RPMI7951 (cell line): Measurements from ENCODE around the gene USP2. TPM values are rescaled to one million over a fixed set of nuclear protein-coding genes. Genes with fewer than 3 reads are reported as not detected.
"Not testable (repeated sequence)": the region's sequence is repeated elsewhere in the genome, so short reads cannot be mapped to it uniquely, and the experiment has no call there.

Experiments
- DNase-seq: peaks from one replicate; pipeline ENCODE4 v3.0.0-alpha.2; 2012; ENCODE audit warnings: low read depth
- total RNA-seq: library from RNA; depleted of rRNA; stranded (reverse); fragments of >200 nt; shearing (Covaris generic); gene quantifications from 2 replicates; pipeline ENCODE4 v1.2.3, GENCODE V29; 2014

USP2 gene
- total RNA-seq, 1 experiment from 2014 or later: 0.24 TPM

DNA sequence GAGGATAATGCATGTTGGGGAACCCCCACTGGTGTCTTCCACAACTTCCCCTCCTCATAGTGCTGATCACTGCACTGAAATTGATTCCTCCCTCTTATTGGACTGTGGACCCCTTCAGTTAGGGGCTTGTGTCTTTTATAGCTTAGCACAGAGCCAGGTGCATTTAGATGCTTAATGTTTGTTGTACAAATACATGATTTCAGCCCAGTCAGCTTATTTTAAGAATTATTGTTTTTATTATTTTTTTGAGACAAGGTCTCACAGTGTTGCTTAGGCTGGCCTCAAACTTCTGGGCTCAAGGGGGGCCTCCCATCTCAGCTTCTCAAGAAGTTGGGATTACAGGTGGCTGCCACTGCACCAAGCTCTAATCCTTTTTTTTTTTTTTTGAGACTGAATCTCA, 33.2 kb upstream of the USP2 start:
- no peak for DNase-seq

DNA sequence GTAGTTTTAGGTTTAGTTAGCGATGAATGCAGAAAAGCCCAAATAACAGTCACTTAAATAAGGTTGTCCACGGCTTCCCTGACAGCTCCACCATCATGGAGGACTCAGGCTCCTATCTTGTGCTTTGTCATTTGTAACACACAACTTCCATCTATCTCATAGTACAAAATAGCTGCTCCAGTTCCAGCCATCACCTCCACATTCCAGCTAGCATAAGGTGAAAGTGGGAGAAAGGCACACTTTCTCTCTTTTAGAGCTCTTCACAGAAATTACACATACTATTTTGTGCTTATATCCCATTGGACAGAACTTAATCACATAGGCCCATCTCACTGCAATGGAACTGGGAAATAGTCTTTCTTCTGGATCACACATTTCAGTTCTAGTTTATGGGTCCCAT, 32.8 kb upstream of the USP2 start:
- DNase-seq: no peak

DNA sequence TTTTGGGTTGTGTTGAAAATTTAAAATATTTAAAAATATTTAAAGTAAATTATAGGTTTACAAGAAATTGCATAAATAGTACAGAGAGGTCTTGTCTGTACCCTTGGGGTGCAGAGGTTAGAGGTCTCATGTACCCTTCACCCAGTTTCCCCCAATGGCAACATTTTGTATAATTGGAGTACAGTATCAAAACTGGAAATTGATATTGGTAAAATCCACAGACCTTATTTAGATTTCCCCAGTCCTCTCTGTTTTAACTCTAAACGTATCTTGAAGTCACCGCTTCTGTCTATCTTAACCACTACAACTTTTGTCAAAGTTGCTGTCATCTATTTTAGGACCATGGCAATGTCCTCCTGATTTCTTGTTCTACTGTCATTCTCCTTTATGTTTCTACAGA, 30.6 kb upstream of the USP2 start:
- DNase-seq: no peak

DNA sequence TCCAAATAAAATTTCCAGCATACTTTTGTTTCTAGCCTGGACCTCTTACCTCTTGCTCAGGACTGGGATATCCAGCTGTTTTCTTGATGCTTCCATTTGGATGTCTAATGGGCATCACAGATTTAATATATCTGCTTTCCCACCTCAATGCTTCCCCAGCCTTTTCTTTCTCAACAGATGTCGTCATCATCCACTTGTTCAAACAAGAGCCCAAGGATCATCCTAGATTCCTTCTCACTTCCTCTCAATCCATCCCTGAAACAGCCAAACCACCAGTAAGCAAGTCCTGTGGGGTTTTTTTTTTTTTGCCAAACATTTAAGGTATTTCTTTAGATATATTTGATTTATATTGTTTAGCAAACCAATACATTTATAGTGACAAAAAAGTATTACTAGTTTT, 29.0 kb upstream of the USP2 start:
- no peak for DNase-seq

DNA sequence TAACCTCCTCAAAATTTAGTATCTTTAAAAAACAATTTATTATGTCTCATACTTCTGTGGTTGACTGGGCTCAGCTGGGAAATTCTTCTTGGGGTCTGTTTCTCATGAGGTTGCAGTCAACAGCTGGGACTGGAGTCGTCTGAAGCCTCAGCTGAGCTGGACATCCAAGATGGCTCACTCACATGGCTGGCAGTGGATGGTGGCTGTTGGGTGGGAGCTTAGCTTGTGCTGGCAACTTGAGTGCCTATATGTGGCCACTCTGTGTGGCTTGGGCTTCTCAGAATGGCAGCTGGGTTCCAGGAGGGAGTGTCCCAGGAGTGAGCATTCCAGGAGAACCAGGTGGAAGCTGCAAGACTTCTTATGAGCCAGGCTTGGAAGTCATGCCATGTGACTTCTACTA, 28.2 kb upstream of the USP2 start:
- no peak for DNase-seq

DNA sequence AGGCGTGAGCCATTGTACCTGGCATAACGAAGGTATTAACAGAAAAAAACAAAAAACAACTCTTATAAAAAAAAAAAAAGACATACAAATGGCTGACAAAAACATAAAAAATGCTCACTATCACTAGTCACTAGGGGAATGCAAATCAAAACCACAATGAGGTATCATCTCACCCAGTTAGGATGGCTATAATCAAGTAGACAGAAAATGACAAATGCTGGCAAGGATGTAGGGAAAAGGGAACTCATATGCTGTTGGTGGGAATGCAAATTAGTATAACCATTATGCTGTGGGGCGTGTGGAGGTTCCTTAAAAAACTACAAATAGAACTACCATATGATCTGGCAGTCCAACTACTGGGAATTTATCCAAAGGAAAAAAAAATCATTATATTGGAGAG, 24.5 kb upstream of the USP2 start:
- DNase-seq: no peak

DNA sequence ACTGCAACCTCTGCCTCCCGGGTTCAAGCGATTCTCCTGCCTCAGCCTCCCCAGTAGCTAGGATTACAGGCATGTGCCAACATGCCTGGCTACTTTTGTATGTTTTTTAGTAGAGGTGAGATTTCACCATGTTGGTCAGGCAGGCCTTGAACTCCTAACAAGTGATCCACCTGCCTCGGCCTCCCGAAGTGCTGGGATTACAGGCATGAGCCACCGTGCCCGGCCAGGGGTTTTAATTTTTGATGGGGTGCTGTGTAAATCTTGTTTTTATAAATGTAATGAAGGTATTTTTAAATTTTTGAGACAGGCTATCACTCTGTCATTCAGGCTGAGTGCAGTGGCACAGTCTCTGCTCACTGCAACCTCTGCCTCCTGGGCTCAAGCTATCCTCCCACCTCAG, 24.0 kb upstream of the USP2 start:
- not testable (repeated sequence) for DNase-seq

DNA sequence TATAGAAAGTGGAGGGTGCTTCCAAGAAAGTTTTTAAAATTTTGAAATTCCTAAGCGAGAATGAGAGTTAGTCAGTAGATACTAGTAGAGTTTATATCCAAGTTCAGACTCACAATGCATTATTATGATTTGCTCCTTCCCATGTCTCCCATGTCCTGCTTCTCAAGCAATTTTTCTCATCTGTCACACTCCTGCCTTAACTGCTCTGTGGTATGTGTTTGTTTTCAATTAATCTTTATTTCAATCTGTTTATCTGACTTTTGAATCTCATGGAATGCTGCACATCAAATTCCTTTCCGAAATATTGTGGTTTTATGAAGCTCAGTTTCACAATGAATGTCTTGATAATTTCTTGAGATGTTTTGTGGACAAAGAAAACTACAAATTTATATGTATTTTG, 23.4 kb upstream of the USP2 start:
- DNase-seq: no peak

DNA sequence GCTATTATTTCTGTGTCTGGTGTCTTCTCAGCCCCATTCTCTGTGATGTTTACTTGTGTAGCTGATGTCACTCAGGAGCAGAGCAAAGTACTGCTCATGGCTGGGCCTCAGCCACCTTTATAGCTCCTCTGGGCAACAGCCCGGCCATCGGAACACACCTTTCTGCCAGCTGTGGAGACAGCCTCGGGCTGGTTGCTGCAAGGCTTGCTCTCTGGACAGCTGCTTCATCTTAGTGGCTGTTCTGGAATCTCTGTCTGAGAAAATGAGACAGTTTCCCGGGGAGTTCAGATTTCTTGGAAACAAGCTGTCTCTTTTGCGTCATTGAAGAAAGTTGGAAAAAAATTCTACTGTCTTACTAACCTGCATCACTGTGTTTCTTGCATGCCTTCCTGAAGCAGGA, 21.5 kb upstream of the USP2 start:
- DNase-seq: no peak

DNA sequence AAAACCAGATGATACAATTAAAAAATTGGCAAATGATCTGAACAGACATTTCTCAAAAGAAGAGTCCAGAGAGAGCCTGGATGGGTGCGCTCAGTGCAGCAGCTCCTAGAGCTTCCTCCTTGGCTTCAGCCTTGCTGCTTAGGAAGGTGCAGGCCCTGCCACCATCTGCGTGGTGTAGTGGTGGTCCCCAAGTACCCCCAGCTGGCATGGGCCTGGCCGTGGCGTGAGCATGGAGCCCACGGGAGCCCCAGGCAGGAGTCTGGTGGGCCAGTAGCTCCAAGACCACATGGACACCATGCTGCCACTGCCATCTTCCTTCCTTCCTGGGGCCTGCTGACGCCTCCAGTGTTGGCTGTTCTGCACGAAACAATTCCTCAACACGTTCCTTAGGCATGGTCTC, 21.0 kb upstream of the USP2 start:
- DNase-seq: no peak

DNA sequence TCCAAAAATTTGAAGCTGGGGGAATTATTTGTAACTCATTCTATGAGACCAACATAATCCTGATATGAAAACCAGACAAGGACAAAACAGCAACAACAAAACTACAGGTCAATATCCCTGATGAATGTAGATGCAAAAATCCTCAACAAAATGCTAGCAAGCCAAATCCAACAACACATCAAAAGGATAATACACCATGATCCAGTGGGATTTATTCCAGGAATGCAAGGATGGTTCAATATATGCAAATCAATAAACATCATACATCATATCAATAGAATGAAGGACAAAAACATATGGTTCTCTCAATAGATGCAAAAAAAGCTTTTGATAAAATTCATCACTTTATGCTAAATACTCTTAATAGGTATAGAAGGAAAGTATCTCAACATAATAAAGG, 19.4 kb upstream of the USP2 start:
- DNase-seq: no peak

DNA sequence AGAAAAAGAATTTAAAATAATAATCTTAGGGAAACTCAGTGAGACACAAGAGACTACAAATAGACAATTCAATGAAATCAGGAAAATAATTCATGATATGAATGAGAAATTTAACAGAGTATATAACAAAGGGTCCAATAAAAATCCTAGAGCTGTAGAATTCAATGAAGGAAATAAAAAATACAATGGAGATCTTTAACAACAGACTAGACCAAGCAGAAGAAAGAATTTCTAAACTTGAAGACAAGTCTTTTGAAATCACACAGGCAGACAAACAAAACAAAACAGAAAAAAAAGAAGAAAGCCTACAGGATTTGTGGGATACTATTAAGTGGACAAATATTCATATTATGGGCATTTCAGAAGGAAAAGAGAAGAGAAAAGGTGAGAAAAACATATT, 16.2 kb upstream of the USP2 start:
- DNase-seq: no peak

DNA sequence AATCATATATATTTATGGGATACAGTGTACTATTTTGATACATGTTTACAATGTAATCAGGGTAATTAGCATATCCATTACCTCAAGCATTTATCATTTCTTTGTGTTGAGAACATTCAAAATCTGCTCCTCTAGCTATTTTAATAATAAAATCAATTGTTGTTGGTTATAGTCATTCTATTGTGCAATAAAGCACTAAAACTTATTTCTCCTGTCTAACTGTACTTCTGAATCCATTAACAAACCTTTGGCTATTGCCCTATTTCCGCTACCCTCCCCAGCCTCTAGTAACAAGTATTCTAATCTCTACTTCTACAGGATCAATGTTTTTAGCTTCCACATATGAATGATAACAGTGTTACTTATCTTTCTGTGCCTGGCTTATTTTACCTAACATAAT, 15.3 kb upstream of the USP2 start:
- DNase-seq: no peak

DNA sequence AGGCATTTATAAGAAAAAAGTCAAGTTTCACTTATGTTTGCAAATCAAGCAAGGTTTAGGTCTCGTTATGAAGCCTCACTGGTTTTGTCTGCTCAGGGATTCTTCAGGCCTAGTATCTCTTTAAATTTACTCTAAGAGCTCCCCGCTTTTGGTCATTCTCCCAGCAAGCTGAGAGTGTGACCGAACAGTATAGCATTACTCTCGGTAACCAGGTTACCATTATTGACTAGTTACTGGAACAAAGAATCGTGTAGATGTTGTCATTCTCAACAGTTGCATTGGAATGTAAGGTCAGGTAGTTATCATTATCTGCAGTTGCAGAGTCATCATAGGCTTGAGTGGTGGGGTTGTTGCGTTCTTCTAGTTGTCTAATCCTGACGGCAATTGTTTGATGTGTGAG, 9.8 kb upstream of the USP2 start:
- DNase-seq: no peak

DNA sequence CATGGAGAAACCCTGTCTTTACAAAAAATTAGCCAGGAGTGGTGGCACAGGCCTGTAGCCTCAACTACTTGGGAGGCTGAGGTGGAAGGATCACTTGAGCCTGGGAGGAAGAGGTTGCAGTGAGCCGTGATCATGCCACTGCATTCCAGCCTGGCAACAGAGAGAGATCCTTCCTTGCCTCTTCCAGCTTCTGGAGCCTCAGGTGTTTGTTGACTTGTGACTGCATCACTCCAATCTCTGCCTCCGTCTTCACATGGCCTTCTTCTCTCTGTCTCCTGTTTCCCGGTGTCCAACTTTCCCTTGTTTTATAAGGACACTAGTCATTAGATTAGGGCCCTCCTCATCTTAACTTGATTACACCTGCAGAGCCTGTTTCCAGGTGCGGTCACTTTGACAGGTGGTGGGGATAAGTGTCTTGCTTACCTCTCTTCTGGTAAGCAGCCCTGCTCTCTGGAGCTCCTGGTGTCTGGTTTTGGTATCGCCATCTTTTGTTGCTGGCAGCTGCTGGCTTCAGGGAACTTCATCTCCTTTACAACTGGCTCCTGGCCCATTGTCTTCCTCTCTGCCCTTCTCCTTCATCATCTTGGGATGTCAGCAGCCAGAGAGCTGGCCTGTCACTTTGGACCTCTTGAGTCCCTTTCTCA, 8.2 kb upstream of the USP2 start:
- no peak for DNase-seq

DNA sequence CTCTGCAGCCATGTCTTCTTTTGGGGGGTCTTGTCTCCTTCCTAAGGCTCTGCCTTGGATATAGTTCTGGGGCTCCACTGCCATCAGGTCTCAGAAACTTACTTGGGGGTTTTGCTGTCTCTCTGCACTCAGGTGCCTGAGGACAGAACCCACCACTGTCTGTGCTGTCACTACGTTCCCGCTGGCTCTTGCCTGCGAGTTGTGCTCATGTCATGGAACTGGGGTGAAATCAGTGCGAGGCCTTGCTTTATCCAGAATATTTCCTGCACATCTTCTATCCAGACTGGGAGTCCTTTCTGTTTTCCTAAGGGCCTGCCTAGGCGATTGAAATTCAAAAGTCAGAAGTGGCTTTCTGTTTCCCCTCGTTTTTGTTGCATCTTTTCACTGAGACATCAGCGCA, 6.6 kb upstream of the USP2 start:
- DNase-seq: no peak

DNA sequence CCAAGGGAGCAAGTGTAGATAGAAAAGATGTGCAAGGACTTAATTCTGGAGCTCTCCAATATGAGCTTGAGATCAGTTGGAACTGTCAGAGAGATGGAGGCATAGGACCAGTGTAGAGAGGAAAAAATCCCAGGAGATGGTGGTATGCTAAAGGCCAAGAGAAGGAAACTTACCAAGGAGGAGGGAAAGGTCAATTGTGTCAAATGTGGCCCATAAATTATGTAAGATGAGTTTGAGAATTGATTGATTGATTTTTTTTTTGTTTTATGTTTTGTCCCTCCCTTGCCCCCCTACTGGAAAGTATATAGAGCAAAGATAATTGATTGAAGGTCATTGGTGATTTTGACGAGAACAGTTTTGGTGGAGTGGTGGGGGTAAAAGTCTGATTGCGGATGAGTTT, 2.8 kb upstream of the USP2 start:
- DNase-seq: no peak

DNA sequence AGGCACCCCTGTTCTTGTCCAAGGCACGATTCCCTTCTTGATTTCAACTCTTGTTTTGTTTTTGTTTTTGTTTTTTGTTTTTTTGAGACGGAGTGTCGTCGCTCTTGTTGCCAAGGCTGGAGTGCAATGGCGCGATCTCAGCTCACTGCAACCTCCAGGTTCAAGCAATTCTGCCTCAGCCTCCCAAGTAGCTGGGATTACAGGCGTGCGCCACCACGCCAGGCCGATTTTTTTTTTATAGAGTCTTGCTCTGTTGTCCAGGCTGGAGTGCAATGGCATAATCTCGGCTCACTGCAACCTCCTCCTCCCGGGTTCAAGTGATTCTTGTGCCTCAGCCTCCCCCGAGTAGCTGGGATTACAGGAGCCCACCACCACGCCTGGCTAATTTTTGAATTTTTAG, 1.0 kb upstream of the USP2 start:
- not testable (repeated sequence) for DNase-seq

DNA sequence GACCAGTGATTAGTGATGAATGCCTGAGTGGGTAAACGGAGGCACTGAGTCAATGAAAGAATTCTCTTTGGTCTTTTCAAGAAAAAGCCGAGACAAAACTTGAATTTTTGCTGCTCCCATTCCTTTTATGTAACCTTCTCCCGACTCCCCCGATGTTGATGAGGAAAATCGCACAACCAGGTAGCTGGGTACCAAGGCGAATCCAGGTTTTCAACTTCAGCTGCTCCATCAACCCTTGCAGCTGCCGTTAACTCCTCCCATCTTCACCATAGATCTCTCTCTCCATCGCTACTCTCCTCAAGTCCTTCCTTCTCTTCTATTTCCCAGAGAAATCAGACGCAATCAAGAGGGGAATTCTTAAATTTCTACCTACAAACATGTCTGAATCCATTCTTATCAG, 611 bp upstream of the USP2 start:
- no peak for DNase-seq

DNA sequence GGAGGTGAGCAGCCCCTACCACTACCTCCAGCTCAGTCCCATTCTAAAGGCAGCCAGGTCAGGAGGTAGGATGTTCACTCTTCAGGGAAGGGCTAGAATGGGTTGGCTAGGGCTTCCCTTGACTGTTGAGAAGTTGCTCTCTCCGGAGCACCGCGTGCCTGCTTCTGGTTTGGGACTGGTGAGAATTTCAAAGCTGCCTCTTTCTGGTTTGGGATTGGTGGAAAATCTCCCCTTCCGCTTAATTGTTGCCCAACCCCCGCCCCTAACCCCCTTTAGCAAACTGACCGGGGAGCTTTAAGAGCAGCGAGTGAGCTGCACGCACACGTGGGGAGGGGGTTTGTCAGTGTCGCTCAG, 686 bp downstream of the USP2 start:
- peak; percentile 14 for DNase-seq

DNA sequence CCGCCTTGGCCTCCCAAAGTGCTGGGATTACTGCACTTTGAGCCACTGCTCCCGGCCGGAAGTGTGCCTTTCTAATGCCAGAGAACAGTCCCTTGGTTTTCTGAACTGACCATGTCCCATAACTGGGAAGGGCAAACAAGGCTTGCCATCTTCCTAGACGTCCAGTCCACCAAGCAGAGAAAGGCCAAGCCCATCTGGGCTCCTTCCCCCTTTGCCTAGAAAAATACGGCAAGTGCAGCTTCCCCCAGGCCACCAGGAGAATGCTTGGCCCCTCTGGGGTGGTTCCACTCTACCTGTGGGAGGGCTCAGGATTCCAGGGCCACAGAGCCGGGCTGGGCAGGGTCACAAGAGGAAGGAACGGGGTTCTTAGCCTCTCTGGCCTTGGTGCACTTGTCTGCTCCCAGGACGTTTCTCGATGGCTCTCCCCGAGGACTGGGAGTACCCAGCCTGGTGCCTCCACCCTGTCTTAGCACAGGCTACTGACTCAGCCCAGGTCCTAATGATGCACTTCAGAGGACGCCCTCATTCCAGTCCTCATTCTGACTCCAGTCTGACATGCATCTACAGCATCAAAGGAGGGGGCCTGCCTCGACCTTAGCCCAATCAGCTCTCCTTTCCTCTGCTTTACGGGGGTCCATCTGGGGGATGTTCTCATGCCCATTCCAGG, 1.2 kb downstream of the USP2 start:
- no peak for DNase-seq

DNA sequence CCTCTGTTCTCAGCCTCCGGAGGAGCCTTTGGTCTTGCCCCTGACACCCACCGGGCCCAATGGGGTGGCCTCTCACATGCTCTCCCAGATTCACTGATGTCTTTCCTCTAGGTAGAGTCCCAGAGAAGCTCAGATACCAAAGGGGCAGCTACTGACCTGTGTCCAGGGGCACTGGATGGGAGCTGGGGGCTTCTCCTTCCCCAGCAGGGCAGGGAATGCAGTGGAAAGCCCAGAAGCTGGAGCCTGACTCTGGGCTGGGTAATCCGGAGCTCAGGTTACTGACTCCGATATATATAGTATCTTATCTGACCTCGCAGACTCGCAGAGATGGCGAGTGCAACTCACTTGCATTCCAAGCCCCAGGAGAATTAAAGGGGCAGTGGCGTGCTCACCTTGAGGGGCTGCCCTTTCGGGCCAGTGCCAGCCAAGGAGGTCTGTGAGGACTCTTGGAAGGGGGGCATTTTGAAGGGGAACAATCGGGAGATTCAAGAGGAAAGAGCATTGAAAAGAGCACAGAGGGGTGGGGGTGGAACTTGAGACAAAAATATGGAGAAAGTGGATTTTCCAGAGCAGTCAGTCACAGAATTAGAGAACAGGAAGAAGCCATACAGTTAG, 2.5 kb downstream of the USP2 start:
- DNase-seq: no peak

DNA sequence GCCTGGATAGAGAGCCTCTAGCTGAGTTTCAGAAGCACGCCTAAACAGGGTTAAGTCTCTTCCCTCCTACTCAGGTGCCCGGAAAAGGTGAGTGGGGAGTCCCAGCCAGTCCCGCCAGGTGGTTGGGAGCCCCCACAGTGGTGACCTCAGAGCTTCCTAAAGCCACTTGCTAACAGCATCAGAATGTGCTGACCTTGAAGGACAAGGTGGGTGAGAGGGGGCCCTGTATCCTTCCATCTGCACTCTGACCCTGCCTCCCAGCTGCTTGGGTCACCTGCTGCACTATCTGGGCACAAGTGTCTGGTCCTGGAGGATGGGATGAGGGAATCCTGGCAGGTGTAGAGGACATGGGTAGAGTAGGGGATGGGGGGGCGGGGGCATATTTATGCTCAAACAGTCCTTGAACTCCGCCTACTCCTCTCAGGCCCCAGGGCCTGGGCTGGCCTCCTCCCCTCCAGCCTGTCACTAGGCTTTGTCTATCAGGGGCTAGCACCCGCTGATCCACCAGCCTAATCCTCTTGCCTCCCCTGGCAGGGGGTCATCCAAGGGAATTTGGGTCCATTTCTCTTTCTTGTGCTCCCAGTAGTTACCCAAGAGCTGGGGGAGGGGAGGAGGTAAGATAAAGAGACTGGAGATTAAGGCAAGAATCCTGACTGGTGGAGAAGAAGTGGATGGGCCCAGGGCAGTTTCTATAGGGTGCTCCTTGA, 3.4 kb downstream of the USP2 start:
- DNase-seq: no peak
